GM23338 (cell line): ENCODE data around the gene MUC5B. TPM values are rescaled to one million over a fixed set of nuclear protein-coding genes. Genes with fewer than 3 reads are reported as not detected.

Experiments
- ATAC-seq: fragments of 200-7000 bp; cut with Tn5 transposase; 3 replicates; pipeline ENCODE4 v1.9.1; 2020
- DNase-seq: peaks from one replicate; pipeline ENCODE4 v3.0.0-alpha.2; 2015; ENCODE audit warnings: low spot score
- H2AFZ ChIP-seq: fragments of 200-600 bp; sonication (generic); 2 replicates; pipeline ENCODE4 v1.8.0; 2016; ENCODE audit warnings: antibody characterized with exemption, mild to moderate bottlenecking, moderate library complexity
- H3F3A ChIP-seq: fragments of 200-600 bp; sonication (generic); replicated peaks from 2 replicates; pipeline ENCODE4 v1.8.0; 2017; ENCODE audit warnings: antibody characterized with exemption, mixed run types, low read depth
- H3K27ac ChIP-seq: fragments of 200-600 bp; sonication (generic); 2 replicates; pipeline ENCODE4 v1.6.1; 2016; ENCODE audit warnings: low read depth
- H3K27me3 ChIP-seq: fragments of 200-600 bp; sonication (generic); 2 replicates; pipeline ENCODE4 v1.8.0; 2016; ENCODE audit warnings: mild to moderate bottlenecking, mixed run types, moderate library complexity; ENCODE audit not compliant: insufficient read depth
- H3K36me3 ChIP-seq: fragments of 200-600 bp; sonication (generic); 2 replicates; pipeline ENCODE4 v1.8.0; 2016; ENCODE audit warnings: mild to moderate bottlenecking; ENCODE audit not compliant: insufficient read depth
- H3K4me1 ChIP-seq: fragments of 200-600 bp; sonication (generic); 2 replicates; pipeline ENCODE4 v1.8.0; 2016; ENCODE audit warnings: mild to moderate bottlenecking, moderate library complexity; ENCODE audit not compliant: insufficient read depth
- H3K4me2 ChIP-seq: fragments of 200-600 bp; sonication (generic); 2 replicates; pipeline ENCODE4 v1.7.1; 2017; ENCODE audit warnings: mixed run types
- H3K4me3 ChIP-seq: fragments of 200-600 bp; sonication (generic); 2 replicates; pipeline ENCODE4 v1.6.1; 2016; ENCODE audit warnings: mixed run types
- H3K79me2 ChIP-seq: fragments of 200-600 bp; sonication (generic); replicated peaks from 2 replicates; pipeline ENCODE4 v1.8.0; 2017; ENCODE audit warnings: mild to moderate bottlenecking; ENCODE audit not compliant: insufficient read depth
- H3K9me2 ChIP-seq: fragments of 200-600 bp; sonication (generic); 2 replicates; pipeline ENCODE4 v1.8.0; 2017; ENCODE audit not compliant: insufficient read depth
- H4K20me1 ChIP-seq: fragments of 200-600 bp; sonication (generic); replicated peaks from 2 replicates; pipeline ENCODE4 v1.8.0; 2017; ENCODE audit warnings: mild to moderate bottlenecking; ENCODE audit not compliant: insufficient read depth
- H3K27ac Mint-ChIP-seq: 2 replicates; pipeline ENCODE4 v1.8.0; 2020; ENCODE audit warnings: inconsistent platforms, mild to moderate bottlenecking, moderate library complexity, mixed read lengths
- H3K27me3 Mint-ChIP-seq: 3 replicates; pipeline ENCODE4 v1.8.0; 2022; ENCODE audit warnings: low read depth, mild to moderate bottlenecking, moderate library complexity, mixed read lengths, inconsistent platforms; ENCODE audit not compliant: insufficient read depth, poor library complexity
- H3K36me3 Mint-ChIP-seq: 3 replicates; pipeline ENCODE4 v1.8.0; 2021; ENCODE audit warnings: low read depth, mild to moderate bottlenecking, inconsistent platforms, moderate library complexity, mixed read lengths
- H3K4me1 Mint-ChIP-seq: 3 replicates; pipeline ENCODE4 v1.8.0; 2020; ENCODE audit warnings: mild to moderate bottlenecking, inconsistent platforms, mixed read lengths
- H3K4me3 Mint-ChIP-seq: 3 replicates; pipeline ENCODE4 v1.8.0; 2021; ENCODE audit warnings: moderate library complexity, mild to moderate bottlenecking, inconsistent platforms, mixed read lengths
- H3K9me3 Mint-ChIP-seq: 3 replicates; pipeline ENCODE4 v1.8.0; 2020; ENCODE audit warnings: moderate library complexity, mild to moderate bottlenecking, inconsistent platforms, mixed read lengths
- CREB1 ChIP-seq: fragments of 250-450 bp; sonication (Bioruptor Pico); IDR thresholded peaks from 2 replicates; pipeline ENCODE4 v1.5.0; 2020; ENCODE audit warnings: low read depth, mild to moderate bottlenecking, moderate library complexity
- EZH2 ChIP-seq: fragments of 200-600 bp; sonication (generic); IDR thresholded peaks from one replicate; pipeline ENCODE4 v1.8.0; 2017; ENCODE audit warnings: antibody characterized with exemption, mild to moderate bottlenecking, low read depth; ENCODE audit not compliant: unreplicated experiment
- EZH2phosphoT487 ChIP-seq: fragments of 200-600 bp; sonication (generic); IDR thresholded peaks from one replicate; pipeline ENCODE4 v1.8.1; 2018; ENCODE audit warnings: antibody characterized with exemption; ENCODE audit not compliant: unreplicated experiment
- JUNB ChIP-seq: IDR thresholded peaks from one replicate; pipeline ENCODE4 v1.6.1; 2016; ENCODE audit warnings: antibody characterized with exemption; ENCODE audit not compliant: unreplicated experiment
- NANOG ChIP-seq: IDR thresholded peaks from 2 replicates; pipeline ENCODE4 v1.6.1; 2016; ENCODE audit warnings: antibody characterized with exemption, borderline replicate concordance
- POLR2AphosphoS5 ChIP-seq: IDR thresholded peaks from 2 replicates; pipeline ENCODE4 v1.6.1; 2016; ENCODE audit warnings: antibody characterized with exemption, low read depth
- STAT1 ChIP-seq: IDR thresholded peaks from one replicate; pipeline ENCODE4 v1.6.1; 2016; ENCODE audit warnings: antibody characterized with exemption; ENCODE audit not compliant: unreplicated experiment
- ZNF114 ChIP-seq: fragments of 250-450 bp; sonication (Bioruptor Pico); IDR thresholded peaks from 2 replicates; pipeline ENCODE4 v1.5.0; 2020; ENCODE audit warnings: mild to moderate bottlenecking, moderate library complexity
- ZNF331 ChIP-seq: fragments of 250-450 bp; sonication (Bioruptor Pico); IDR thresholded peaks from 2 replicates; pipeline ENCODE4 v1.5.0; 2020; ENCODE audit warnings: low read depth, mild to moderate bottlenecking, moderate library complexity
- polyA plus RNA-seq: library from polyadenylated mRNA; unstranded; fragments of >200 nt; fragmentation: Nextera tagmentation; extraction: Ambion mirVana; gene quantifications from 2 replicates; pipeline ENCODE4 v1.2.1, GENCODE V29; 2016
- total RNA-seq: library from RNA; depleted of rRNA; stranded (reverse); fragments of >200 nt; shearing (Covaris generic); gene quantifications from 2 replicates; pipeline ENCODE4 v1.2.3, GENCODE V29; 2014
- TF ChIP-seq, protein P1 (sequence below), 2 experiments: fragments of 200-600 bp in 1 of 2; sonication (generic) in 1 of 2; conservative IDR thresholded peaks; 2 replicates each; pipeline versions ENCODE4 v1.5.1 to v1.6.1; 2016 to 2017; ENCODE audit warnings: antibody characterized with exemption in 2 of 2, low read depth in 2 of 2, mild to moderate bottlenecking in 2 of 2, moderate library complexity in 1 of 2
- TF ChIP-seq, protein P2 (sequence below): IDR thresholded peaks from 2 replicates; pipeline ENCODE4 v1.6.1; 2016; ENCODE audit warnings: antibody characterized with exemption
- TF ChIP-seq, protein P3 (sequence below): fragments of 250-450 bp; sonication (Bioruptor Pico); IDR thresholded peaks from 2 replicates; pipeline ENCODE4 v1.5.0; 2020; ENCODE audit warnings: mild to moderate bottlenecking, moderate library complexity
- TF ChIP-seq, protein P4 (sequence below): IDR thresholded peaks from one replicate; pipeline ENCODE4 v1.6.1; 2018; ENCODE audit warnings: antibody characterized with exemption; ENCODE audit not compliant: unreplicated experiment

MUC5B gene
- total and polyA plus RNA-seq, 2 experiments from 2014 or later: 0.18 to 0.90 TPM

DNA sequence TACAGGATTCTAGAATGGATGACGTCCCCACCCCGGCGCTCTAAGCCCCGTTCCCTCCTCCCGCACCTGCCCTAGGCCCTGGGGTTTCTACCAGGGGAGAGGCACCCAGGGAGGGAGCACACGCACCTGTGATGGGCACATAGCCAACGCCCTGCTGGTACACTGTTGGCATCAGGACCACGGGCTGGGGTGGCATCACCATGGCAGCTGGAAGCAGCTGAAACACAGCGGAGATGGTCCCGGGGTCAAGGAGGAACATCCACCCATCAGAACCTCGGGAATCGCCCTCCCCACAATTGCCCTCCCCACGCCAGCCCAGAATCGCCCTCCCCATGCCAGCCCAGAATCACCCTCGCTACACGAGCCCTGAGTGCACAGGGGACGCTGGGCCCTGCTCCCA, 63.0 kb downstream of the MUC5B start:
- TF ChIP-seq CREB1 (CRISPR knock-in tag) (no peak), ZNF114 (no peak), NANOG (no peak), POLR2AphosphoS5 (no peak), JUNB (no peak), ZNF331 (CRISPR knock-in tag) (no peak), STAT1 (no peak), EZH2phosphoT487 (no peak), EZH2 (no peak)
- TF ChIP-seq, protein P1, sequence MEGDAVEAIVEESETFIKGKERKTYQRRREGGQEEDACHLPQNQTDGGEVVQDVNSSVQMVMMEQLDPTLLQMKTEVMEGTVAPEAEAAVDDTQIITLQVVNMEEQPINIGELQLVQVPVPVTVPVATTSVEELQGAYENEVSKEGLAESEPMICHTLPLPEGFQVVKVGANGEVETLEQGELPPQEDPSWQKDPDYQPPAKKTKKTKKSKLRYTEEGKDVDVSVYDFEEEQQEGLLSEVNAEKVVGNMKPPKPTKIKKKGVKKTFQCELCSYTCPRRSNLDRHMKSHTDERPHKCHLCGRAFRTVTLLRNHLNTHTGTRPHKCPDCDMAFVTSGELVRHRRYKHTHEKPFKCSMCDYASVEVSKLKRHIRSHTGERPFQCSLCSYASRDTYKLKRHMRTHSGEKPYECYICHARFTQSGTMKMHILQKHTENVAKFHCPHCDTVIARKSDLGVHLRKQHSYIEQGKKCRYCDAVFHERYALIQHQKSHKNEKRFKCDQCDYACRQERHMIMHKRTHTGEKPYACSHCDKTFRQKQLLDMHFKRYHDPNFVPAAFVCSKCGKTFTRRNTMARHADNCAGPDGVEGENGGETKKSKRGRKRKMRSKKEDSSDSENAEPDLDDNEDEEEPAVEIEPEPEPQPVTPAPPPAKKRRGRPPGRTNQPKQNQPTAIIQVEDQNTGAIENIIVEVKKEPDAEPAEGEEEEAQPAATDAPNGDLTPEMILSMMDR (conservative IDR thresholded peaks at IDR 0.05; ENCODE audit: low read depth in 2 of 2): no peak
- TF ChIP-seq, protein P2, sequence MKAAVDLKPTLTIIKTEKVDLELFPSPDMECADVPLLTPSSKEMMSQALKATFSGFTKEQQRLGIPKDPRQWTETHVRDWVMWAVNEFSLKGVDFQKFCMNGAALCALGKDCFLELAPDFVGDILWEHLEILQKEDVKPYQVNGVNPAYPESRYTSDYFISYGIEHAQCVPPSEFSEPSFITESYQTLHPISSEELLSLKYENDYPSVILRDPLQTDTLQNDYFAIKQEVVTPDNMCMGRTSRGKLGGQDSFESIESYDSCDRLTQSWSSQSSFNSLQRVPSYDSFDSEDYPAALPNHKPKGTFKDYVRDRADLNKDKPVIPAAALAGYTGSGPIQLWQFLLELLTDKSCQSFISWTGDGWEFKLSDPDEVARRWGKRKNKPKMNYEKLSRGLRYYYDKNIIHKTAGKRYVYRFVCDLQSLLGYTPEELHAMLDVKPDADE: no peak
- TF ChIP-seq, protein P3, sequence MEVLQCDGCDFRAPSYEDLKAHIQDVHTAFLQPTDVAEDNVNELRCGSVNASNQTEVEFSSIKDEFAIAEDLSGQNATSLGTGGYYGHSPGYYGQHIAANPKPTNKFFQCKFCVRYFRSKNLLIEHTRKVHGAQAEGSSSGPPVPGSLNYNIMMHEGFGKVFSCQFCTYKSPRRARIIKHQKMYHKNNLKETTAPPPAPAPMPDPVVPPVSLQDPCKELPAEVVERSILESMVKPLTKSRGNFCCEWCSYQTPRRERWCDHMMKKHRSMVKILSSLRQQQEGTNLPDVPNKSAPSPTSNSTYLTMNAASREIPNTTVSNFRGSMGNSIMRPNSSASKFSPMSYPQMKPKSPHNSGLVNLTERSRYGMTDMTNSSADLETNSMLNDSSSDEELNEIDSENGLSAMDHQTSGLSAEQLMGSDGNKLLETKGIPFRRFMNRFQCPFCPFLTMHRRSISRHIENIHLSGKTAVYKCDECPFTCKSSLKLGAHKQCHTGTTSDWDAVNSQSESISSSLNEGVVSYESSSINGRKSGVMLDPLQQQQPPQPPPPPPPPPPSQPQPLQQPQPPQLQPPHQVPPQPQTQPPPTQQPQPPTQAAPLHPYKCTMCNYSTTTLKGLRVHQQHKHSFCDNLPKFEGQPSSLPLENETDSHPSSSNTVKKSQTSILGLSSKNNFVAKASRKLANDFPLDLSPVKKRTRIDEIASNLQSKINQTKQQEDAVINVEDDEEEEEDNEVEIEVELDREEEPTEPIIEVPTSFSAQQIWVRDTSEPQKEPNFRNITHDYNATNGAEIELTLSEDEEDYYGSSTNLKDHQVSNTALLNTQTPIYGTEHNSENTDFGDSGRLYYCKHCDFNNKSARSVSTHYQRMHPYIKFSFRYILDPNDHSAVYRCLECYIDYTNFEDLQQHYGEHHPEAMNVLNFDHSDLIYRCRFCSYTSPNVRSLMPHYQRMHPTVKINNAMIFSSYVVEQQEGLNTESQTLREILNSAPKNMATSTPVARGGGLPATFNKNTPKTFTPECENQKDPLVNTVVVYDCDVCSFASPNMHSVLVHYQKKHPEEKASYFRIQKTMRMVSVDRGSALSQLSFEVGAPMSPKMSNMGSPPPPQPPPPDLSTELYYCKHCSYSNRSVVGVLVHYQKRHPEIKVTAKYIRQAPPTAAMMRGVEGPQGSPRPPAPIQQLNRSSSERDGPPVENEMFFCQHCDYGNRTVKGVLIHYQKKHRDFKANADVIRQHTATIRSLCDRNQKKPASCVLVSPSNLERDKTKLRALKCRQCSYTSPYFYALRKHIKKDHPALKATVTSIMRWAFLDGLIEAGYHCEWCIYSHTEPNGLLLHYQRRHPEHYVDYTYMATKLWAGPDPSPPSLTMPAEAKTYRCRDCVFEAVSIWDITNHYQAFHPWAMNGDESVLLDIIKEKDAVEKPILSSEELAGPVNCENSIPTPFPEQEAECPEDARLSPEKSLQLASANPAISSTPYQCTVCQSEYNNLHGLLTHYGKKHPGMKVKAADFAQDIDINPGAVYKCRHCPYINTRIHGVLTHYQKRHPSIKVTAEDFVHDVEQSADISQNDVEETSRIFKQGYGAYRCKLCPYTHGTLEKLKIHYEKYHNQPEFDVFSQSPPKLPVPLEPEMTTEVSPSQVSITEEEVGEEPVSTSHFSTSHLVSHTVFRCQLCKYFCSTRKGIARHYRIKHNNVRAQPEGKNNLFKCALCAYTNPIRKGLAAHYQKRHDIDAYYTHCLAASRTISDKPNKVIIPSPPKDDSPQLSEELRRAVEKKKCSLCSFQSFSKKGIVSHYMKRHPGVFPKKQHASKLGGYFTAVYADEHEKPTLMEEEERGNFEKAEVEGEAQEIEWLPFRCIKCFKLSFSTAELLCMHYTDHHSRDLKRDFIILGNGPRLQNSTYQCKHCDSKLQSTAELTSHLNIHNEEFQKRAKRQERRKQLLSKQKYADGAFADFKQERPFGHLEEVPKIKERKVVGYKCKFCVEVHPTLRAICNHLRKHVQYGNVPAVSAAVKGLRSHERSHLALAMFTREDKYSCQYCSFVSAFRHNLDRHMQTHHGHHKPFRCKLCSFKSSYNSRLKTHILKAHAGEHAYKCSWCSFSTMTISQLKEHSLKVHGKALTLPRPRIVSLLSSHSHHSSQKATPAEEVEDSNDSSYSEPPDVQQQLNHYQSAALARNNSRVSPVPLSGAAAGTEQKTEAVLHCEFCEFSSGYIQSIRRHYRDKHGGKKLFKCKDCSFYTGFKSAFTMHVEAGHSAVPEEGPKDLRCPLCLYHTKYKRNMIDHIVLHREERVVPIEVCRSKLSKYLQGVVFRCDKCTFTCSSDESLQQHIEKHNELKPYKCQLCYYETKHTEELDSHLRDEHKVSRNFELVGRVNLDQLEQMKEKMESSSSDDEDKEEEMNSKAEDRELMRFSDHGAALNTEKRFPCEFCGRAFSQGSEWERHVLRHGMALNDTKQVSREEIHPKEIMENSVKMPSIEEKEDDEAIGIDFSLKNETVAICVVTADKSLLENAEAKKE (CRISPR knock-in tag): no peak
- TF ChIP-seq, protein P4, sequence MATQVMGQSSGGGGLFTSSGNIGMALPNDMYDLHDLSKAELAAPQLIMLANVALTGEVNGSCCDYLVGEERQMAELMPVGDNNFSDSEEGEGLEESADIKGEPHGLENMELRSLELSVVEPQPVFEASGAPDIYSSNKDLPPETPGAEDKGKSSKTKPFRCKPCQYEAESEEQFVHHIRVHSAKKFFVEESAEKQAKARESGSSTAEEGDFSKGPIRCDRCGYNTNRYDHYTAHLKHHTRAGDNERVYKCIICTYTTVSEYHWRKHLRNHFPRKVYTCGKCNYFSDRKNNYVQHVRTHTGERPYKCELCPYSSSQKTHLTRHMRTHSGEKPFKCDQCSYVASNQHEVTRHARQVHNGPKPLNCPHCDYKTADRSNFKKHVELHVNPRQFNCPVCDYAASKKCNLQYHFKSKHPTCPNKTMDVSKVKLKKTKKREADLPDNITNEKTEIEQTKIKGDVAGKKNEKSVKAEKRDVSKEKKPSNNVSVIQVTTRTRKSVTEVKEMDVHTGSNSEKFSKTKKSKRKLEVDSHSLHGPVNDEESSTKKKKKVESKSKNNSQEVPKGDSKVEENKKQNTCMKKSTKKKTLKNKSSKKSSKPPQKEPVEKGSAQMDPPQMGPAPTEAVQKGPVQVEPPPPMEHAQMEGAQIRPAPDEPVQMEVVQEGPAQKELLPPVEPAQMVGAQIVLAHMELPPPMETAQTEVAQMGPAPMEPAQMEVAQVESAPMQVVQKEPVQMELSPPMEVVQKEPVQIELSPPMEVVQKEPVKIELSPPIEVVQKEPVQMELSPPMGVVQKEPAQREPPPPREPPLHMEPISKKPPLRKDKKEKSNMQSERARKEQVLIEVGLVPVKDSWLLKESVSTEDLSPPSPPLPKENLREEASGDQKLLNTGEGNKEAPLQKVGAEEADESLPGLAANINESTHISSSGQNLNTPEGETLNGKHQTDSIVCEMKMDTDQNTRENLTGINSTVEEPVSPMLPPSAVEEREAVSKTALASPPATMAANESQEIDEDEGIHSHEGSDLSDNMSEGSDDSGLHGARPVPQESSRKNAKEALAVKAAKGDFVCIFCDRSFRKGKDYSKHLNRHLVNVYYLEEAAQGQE: no peak
- DNase-seq (no peak), ATAC-seq (no peak)
- Histone ChIP-seq H4K20me1 (no peaks in the 10 kb centered on the region), H2AFZ (no peak overlapping the region), H3K9me2 (no peaks in the 10 kb centered on the region), H3K79me2 (no peaks in the 10 kb centered on the region), H3K4me3 (no peak overlapping the region), H3K36me3 (no peaks in the 10 kb centered on the region), H3K4me2 (no peak overlapping the region), H3F3A (no peaks in the 10 kb centered on the region), H3K4me1 (no peaks in the 10 kb centered on the region), H3K27me3 (no peaks in the 10 kb centered on the region), H3K27ac (no peak overlapping the region)
- Mint-ChIP-seq H3K36me3 (peaks cover 48% of the 10 kb centered on the region), H3K9me3 (peaks cover 10% of the 10 kb centered on the region; the same call in 2 of the 3 replicates), H3K27ac (no peak overlapping the region), H3K4me3 (no peak overlapping the region), H3K27me3 (peaks cover 4% of the 10 kb centered on the region), H3K4me1 (peaks cover 5% of the 10 kb centered on the region; the same call in 2 of the 3 replicates)
